HCT116 (cell line): ENCODE measurements around the gene NPTX1. TPM values are rescaled to one million over a fixed set of nuclear protein-coding genes. Genes with fewer than 3 reads are reported as not detected.

Source experiments
- ATAC-seq: fragments of 200-7000 bp; cut with Tn5 transposase; 2 replicates; pipeline ENCODE4 v1.9.1; 2020; ENCODE audit warnings: mild to moderate bottlenecking, moderate library complexity
- BruUV-seq: library from RNA; stranded (reverse); fragments of 400-500 nt; replicated peaks from 2 replicates; lab custom pipeline; 2021; lab: Mats Ljungman, UMichigan
- CTCF ChIA-PET: fragments of 300-600 bp; sonication (Branson Sonifier 250); formaldehyde crosslinking; loops from one replicate; lab custom pipeline; 2021; ENCODE audit warnings: antibody characterized with exemption; lab: Charles Lee
- POLR2A ChIA-PET: fragments of 300-600, 350-600 bp; sonication (Branson Sonifier 250); formaldehyde crosslinking; loops from one replicate; lab custom pipeline; 2021; ENCODE audit warnings: antibody characterized with exemption; lab: Charles Lee
- RAD21 ChIA-PET, 2 experiments: fragments of 300-600 bp; sonication (Branson Sonifier 250); formaldehyde crosslinking; loops; one replicate each; lab custom pipeline; 2023; ENCODE audit warnings: low total read pairs in 2 of 2; ENCODE audit not compliant: uncharacterized antibody in 2 of 2, unreplicated experiment in 2 of 2, low non-redundant PET in 1 of 2; lab: Charles Lee
- DNase-seq: peaks from one replicate; pipeline ENCODE4 v3.0.0-alpha.2; 2010; ENCODE audit warnings: low read depth, low spot score
- H2AFZ ChIP-seq: fragments of 200-600 bp; shearing (Covaris generic), sonication (generic); 2 replicates; pipeline ENCODE4 v1.6.1; 2017; ENCODE audit warnings: low read depth, mixed run types, mixed read lengths, antibody characterized with exemption, low read length; ENCODE audit not compliant: poor library complexity, severe bottlenecking
- H3K27ac ChIP-seq: 2 replicates; pipeline ENCODE4 v1.5.1; 2012; ENCODE audit warnings: low read depth, low read length
- H3K27me3 ChIP-seq: fragments of 200-600 bp; sonication (generic); 2 replicates; pipeline ENCODE4 v1.6.1; 2016; ENCODE audit warnings: mixed run types, low read length, mixed read lengths; ENCODE audit not compliant: insufficient read depth
- H3K36me3 ChIP-seq, 2 experiments: fragments of 200-500 bp in 1 of 2; fragments of 200-600 bp in 1 of 2; sonication (Bioruptor generic) in 1 of 2; sonication (generic) in 1 of 2; 2 replicates each; pipeline versions ENCODE4 v1.5.1 to v1.6.1; 2014 to 2016; ENCODE audit warnings: low read length in 2 of 2, inconsistent platforms in 1 of 2, mixed read lengths in 1 of 2, mixed run types in 1 of 2; ENCODE audit not compliant: insufficient read depth in 2 of 2, control insufficient read depth in 1 of 2
- H3K4me1 ChIP-seq, 2 experiments: fragments of 200-600 bp in 1 of 2; sonication (generic) in 1 of 2; 2 replicates each; pipeline versions ENCODE4 v1.5.1 to v1.6.1; 2012 to 2017; ENCODE audit warnings: low read length in 2 of 2, inconsistent platforms in 1 of 2, mild to moderate bottlenecking in 1 of 2, mixed read lengths in 1 of 2, mixed run types in 1 of 2, moderate library complexity in 1 of 2; ENCODE audit not compliant: insufficient read depth in 2 of 2, control insufficient read depth in 1 of 2
- H3K4me2 ChIP-seq: fragments of 200-600 bp; sonication (generic); 2 replicates; pipeline ENCODE4 v1.6.1; 2017; ENCODE audit warnings: mixed run types, low read length, mixed read lengths
- H3K4me3 ChIP-seq, 2 experiments: fragments of 200-600 bp in 1 of 2; sonication (generic) in 1 of 2; replicated peaks in 1 of 2; 2 replicates each; pipeline ENCODE4 v1.5.1; 2011 to 2016; ENCODE audit warnings: low read length in 2 of 2, control low read depth in 1 of 2, low read depth in 1 of 2, mild to moderate bottlenecking in 1 of 2, mixed read lengths in 1 of 2, mixed run types in 1 of 2
- H3K79me2 ChIP-seq: fragments of 200-600 bp; sonication (generic); 2 replicates; pipeline ENCODE4 v1.6.1; 2017; ENCODE audit warnings: mild to moderate bottlenecking, mixed run types, low read length, moderate library complexity, mixed read lengths; ENCODE audit not compliant: insufficient read depth
- H3K9ac ChIP-seq: fragments of 200-600 bp; sonication (generic); 2 replicates; pipeline ENCODE4 v1.6.1; 2016; ENCODE audit warnings: low read length, mixed read lengths
- H3K9me2 ChIP-seq: fragments of 200-600 bp; sonication (generic), shearing (Covaris generic); 2 replicates; pipeline ENCODE4 v1.6.1; 2017; ENCODE audit warnings: mixed run types, mild to moderate bottlenecking, moderate library complexity; ENCODE audit not compliant: insufficient read depth
- H3K9me3 ChIP-seq, 2 experiments: fragments of 200-500 bp in 1 of 2; fragments of 200-600 bp in 1 of 2; sonication (Bioruptor generic) in 1 of 2; sonication (generic) in 1 of 2; 2 replicates each; pipeline ENCODE4 v1.6.1; 2014 to 2017; ENCODE audit warnings: low read length in 2 of 2, mixed read lengths in 2 of 2, inconsistent platforms in 1 of 2, low read depth in 1 of 2, mild to moderate bottlenecking in 1 of 2, mixed run types in 1 of 2, moderate library complexity in 1 of 2; ENCODE audit not compliant: control insufficient read depth in 1 of 2, insufficient read depth in 1 of 2
- H4K20me1 ChIP-seq: fragments of 200-600 bp; sonication (generic), shearing (Covaris generic); 2 replicates; pipeline ENCODE4 v1.6.1; 2017; ENCODE audit warnings: mixed run types, mild to moderate bottlenecking, moderate library complexity; ENCODE audit not compliant: insufficient read depth
- ATF3 ChIP-seq: IDR thresholded peaks from 2 replicates; pipeline ENCODE4 v1.6.1; 2012
- CEBPB ChIP-seq: IDR thresholded peaks from 2 replicates; pipeline ENCODE4 v1.6.1; 2012; ENCODE audit warnings: low read depth
- CTCF ChIP-seq, 3 experiments: fragments of 200-600 bp in 1 of 3; sonication (generic) in 1 of 3; IDR thresholded peaks in 2 of 3; conservative IDR thresholded peaks in 1 of 3; 2 replicates each; pipeline ENCODE4 v1.5.1; 2012 to 2017; ENCODE audit warnings: low read depth in 2 of 3, low read length in 2 of 3, antibody characterized with exemption in 1 of 3, borderline replicate concordance in 1 of 3, control low read depth in 1 of 3, mild to moderate bottlenecking in 1 of 3, mixed read lengths in 1 of 3, mixed run types in 1 of 3, moderate library complexity in 1 of 3; ENCODE audit not compliant: insufficient read depth in 1 of 3
- EGR1 ChIP-seq: IDR thresholded peaks from 2 replicates; pipeline ENCODE4 v1.6.1; 2012; ENCODE audit warnings: low read depth
- ELF1 ChIP-seq: IDR thresholded peaks from 2 replicates; pipeline ENCODE4 v1.6.1; 2012; ENCODE audit warnings: low read depth, borderline replicate concordance
- EZH2 ChIP-seq: fragments of 200-600 bp; sonication (generic); IDR thresholded peaks from 2 replicates; pipeline ENCODE4 v1.6.1; 2017; ENCODE audit warnings: antibody characterized with exemption, mixed run types
- FOSL1 ChIP-seq: IDR thresholded peaks from 2 replicates; pipeline ENCODE4 v1.6.1; 2012; ENCODE audit warnings: low read depth
- JUND ChIP-seq: IDR thresholded peaks from 2 replicates; pipeline ENCODE4 v1.6.1; 2012
- POLR2AphosphoS5 ChIP-seq: IDR thresholded peaks from 2 replicates; pipeline ENCODE4 v1.6.1; 2011; ENCODE audit warnings: mild to moderate bottlenecking, low read depth, low read length, moderate library complexity
- RAD21 ChIP-seq: IDR thresholded peaks from 2 replicates; pipeline ENCODE4 v1.6.1; 2012; ENCODE audit warnings: low read depth, mild to moderate bottlenecking
- SRF ChIP-seq: IDR thresholded peaks from 2 replicates; pipeline ENCODE4 v1.6.1; 2012; ENCODE audit warnings: low read depth
- ZBTB33 ChIP-seq: IDR thresholded peaks from 2 replicates; pipeline ENCODE4 v1.6.1; 2011; ENCODE audit warnings: mild to moderate bottlenecking, low read length, moderate library complexity; ENCODE audit not compliant: insufficient replicate concordance; ENCODE audit errors: extremely low read depth
- ZFX ChIP-seq: fragments of 450-650 bp; IDR thresholded peaks from 2 replicates; pipeline ENCODE4 v1.6.1; 2017
- intact Hi-C: fragments of 100-400 bp; cut with micrococcal nuclease; formaldehyde crosslinking; loops from 2 replicates; pipeline ENCODE4 v1.10.0; 2022
- total RNA-seq: library from RNA; stranded (reverse); gene quantifications from one replicate; pipeline ENCODE4 v1.2.1, GENCODE V29; 2021; ENCODE audit not compliant: unreplicated experiment

NPTX1 gene
- total RNA-seq, 1 experiment from 2014 or later: 0.15 TPM

GRCh38 chr17:80499560-80499959, 23.2 kb upstream of the NPTX1 start:
- Histone ChIP-seq H3K9ac (no peak overlapping the region), H3K9me2 (no peaks in the 10 kb centered on the region), H2AFZ (no peak overlapping the region), H3K9me3 (no peaks in the 10 kb centered on the region), H3K79me2 (no peaks in the 10 kb centered on the region), H4K20me1 (no peaks in the 10 kb centered on the region), H3K4me2 (no peak overlapping the region), H3K4me1 (peaks cover 5 to 13% of the 10 kb centered on the region in 2 experiments), H3K27ac (no peak overlapping the region), H3K27me3 (peaks cover 4% of the 10 kb centered on the region; the same call in 1 of the 2 replicates), H3K4me3 (no peak overlapping the region), H3K36me3 (no peaks in the 10 kb centered on the region)
- DNase-seq: no peak
- no peak for ATAC-seq
- ChIA-PET RAD21 (no interaction called here), POLR2A (interaction anchor here (1.3 kb wide), 1 partner anchor 45 kb away, joined by 3 read pairs; no protein-coding TSS in a partner anchor), CTCF (no interaction called here)
- BruUV-seq: no TSS peak
- intact Hi-C loops: no loop called here
- TF ChIP-seq RAD21: no peak
- TF ChIP-seq ZFX: no peak
- TF ChIP-seq EGR1: no peak
- no peak for TF ChIP-seq ELF1
- no peak for TF ChIP-seq JUND
- no peak for TF ChIP-seq EZH2
- TF ChIP-seq SRF: no peak
- TF ChIP-seq ATF3: no peak
- no peak for TF ChIP-seq POLR2AphosphoS5
- no peak for TF ChIP-seq ZBTB33
- no peak for TF ChIP-seq FOSL1
- TF ChIP-seq CTCF (IDR thresholded peaks at IDR 0.05 in 2 of 3, conservative IDR thresholded peaks at IDR 0.05 in 1 of 3; ENCODE audit: borderline replicate concordance in 1 of 3, insufficient read depth in 1 of 3, low read depth in 2 of 3, low read length in 2 of 3): no peak
- no peak for TF ChIP-seq CEBPB
